SK-N-MC (cell line): ENCODE results near the gene ZBTB18.
"Not testable (repeated sequence)": the region's sequence is repeated elsewhere in the genome, so short reads cannot be mapped to it uniquely, and the experiment has no call there.

ENCODE experiments used
- DNase-seq: peaks from one replicate; pipeline ENCODE4 v3.0.0-alpha.2; 2011; ENCODE audit warnings: low read depth, low spot score
- H3K27ac ChIP-seq: fragments of 200-600 bp; sonication (generic); 2 replicates; pipeline ENCODE4 v1.5.1; 2016; ENCODE audit warnings: mixed run types
- H3K36me3 ChIP-seq: fragments of 200-600 bp; sonication (generic); 2 replicates; pipeline ENCODE4 v1.6.1; 2017; ENCODE audit warnings: antibody characterized with exemption, low read length, mixed read lengths; ENCODE audit not compliant: insufficient read depth
- H3K4me3 ChIP-seq: fragments of 200-600 bp; sonication (generic); 2 replicates; pipeline ENCODE4 v1.5.1; 2016
- H3K9ac ChIP-seq: fragments of 200-600 bp; sonication (generic); 2 replicates; pipeline ENCODE4 v1.8.0; 2017; ENCODE audit warnings: mixed run types, mixed read lengths; ENCODE audit not compliant: insufficient read length
- H3K9me3 ChIP-seq: fragments of 200-600 bp; sonication (generic); 2 replicates; pipeline ENCODE4 v1.6.1; 2017; ENCODE audit warnings: low read depth, mild to moderate bottlenecking, antibody characterized with exemption, low read length, moderate library complexity, mixed read lengths
- EZH2 ChIP-seq: fragments of 200-600 bp; sonication (generic); IDR thresholded peaks from one replicate; pipeline ENCODE4 v1.6.1; 2017; ENCODE audit warnings: antibody characterized with exemption
- FOXP2 ChIP-seq: optimal IDR thresholded peaks from 2 replicates; pipeline ENCODE3; 2011; ENCODE audit warnings: mild to moderate bottlenecking, moderate library complexity; ENCODE audit not compliant: insufficient read depth; ENCODE audit errors: extremely low read length, control extremely low read depth
- POLR2AphosphoS5 ChIP-seq: IDR thresholded peaks from 2 replicates; pipeline ENCODE4 v1.6.1; 2012; ENCODE audit warnings: mild to moderate bottlenecking, low read depth, low read length, borderline replicate concordance

Gene ZBTB18

GRCh38 chr1:244028701-244029100 is 22.4 kb upstream of the ZBTB18 start:
- no peak overlapping the region for H3K9ac ChIP-seq
- no peaks in the 10 kb centered on the region for H3K9me3 ChIP-seq
- TF ChIP-seq EZH2 (no peak), FOXP2 (no peak), POLR2AphosphoS5 (no peak)
- no peaks in the 10 kb centered on the region for H3K36me3 ChIP-seq
- no peak overlapping the region for H3K4me3 ChIP-seq
- no peak overlapping the region for H3K27ac ChIP-seq
- DNase-seq, result no peak

GRCh38 chr1:244029124-244029523 is 22.0 kb upstream of the ZBTB18 start:
- Histone ChIP-seq H3K4me3 (no peak overlapping the region), H3K36me3 (no peaks in the 10 kb centered on the region), H3K27ac (no peak overlapping the region), H3K9ac (no peak overlapping the region), H3K9me3 (no peaks in the 10 kb centered on the region)
- DNase-seq, result no peak
- no peak for TF ChIP-seq POLR2AphosphoS5
- no peak for TF ChIP-seq EZH2
- no peak for TF ChIP-seq FOXP2

GRCh38 chr1:244030481-244031040 is 20.5 kb upstream of the ZBTB18 start:
- DNase-seq, result no peak
- no peak overlapping the region for H3K27ac ChIP-seq
- H3K9me3 ChIP-seq, result no peaks in the 10 kb centered on the region
- H3K4me3 ChIP-seq, result no peak overlapping the region
- H3K36me3 ChIP-seq, result no peaks in the 10 kb centered on the region
- no peak overlapping the region for H3K9ac ChIP-seq
- TF ChIP-seq FOXP2 (no peak), EZH2 (no peak), POLR2AphosphoS5 (no peak)

GRCh38 chr1:244035358-244035757 is 15.7 kb upstream of the ZBTB18 start:
- TF ChIP-seq FOXP2, result no peak
- TF ChIP-seq POLR2AphosphoS5, result no peak
- TF ChIP-seq EZH2, result no peak
- no peak for DNase-seq
- no peaks in the 10 kb centered on the region for H3K36me3 ChIP-seq
- H3K4me3 ChIP-seq, result no peak overlapping the region
- H3K27ac ChIP-seq, result no peak overlapping the region
- no peaks in the 10 kb centered on the region for H3K9me3 ChIP-seq
- H3K9ac ChIP-seq, result no peak overlapping the region

- Histone ChIP-seq H3K9me3 (no peaks in the 10 kb centered on the region), H3K27ac (no peak overlapping the region)
These were observed 13.8 kb upstream of the ZBTB18 start for GRCh38 chr1:244037252-244037651.

GRCh38 chr1:244041466-244042120 is 9.5 kb upstream of the ZBTB18 start:
- no peak for DNase-seq
- H3K27ac ChIP-seq, result no peak overlapping the region

More at GRCh38 chr1:244037252-244037651, 13.8 kb upstream of the ZBTB18 start:
- H3K4me3 ChIP-seq, result no peak overlapping the region
- no peaks in the 10 kb centered on the region for H3K36me3 ChIP-seq
- H3K9ac ChIP-seq, result no peak overlapping the region
- DNase-seq, result no peak
- TF ChIP-seq EZH2 (no peak), POLR2AphosphoS5 (no peak), FOXP2 (no peak)

GRCh38 chr1:244042293-244042692 is 8.8 kb upstream of the ZBTB18 start:
- H3K9me3 ChIP-seq, result no peaks in the 10 kb centered on the region
- TF ChIP-seq EZH2 (no peak), FOXP2 (no peak), POLR2AphosphoS5 (no peak)
- no peak overlapping the region for H3K9ac ChIP-seq
- H3K36me3 ChIP-seq, result no peaks in the 10 kb centered on the region
- DNase-seq, result no peak
- H3K4me3 ChIP-seq, result no peak overlapping the region
- no peak overlapping the region for H3K27ac ChIP-seq

More at GRCh38 chr1:244041466-244042120, 9.5 kb upstream of the ZBTB18 start:
- no peaks in the 10 kb centered on the region for H3K36me3 ChIP-seq
- no peak overlapping the region for H3K4me3 ChIP-seq
- no peaks in the 10 kb centered on the region for H3K9me3 ChIP-seq
- no peak overlapping the region for H3K9ac ChIP-seq
- no peak for TF ChIP-seq FOXP2
- no peak for TF ChIP-seq POLR2AphosphoS5
- TF ChIP-seq EZH2, result no peak

- DNase-seq, result no peak
- Histone ChIP-seq H3K9ac (no peak overlapping the region), H3K4me3 (no peak overlapping the region), H3K9me3 (no peaks in the 10 kb centered on the region), H3K27ac (no peak overlapping the region), H3K36me3 (no peaks in the 10 kb centered on the region)
- TF ChIP-seq POLR2AphosphoS5 (no peak), FOXP2 (no peak), EZH2 (no peak)
These were observed 6.7 kb upstream of the ZBTB18 start for GRCh38 chr1:244044423-244044822.

GRCh38 chr1:244046254-244046653 is 4.8 kb upstream of the ZBTB18 start:
- H3K27ac ChIP-seq, H3K9ac ChIP-seq, H3K4me3 ChIP-seq, H3K9me3 ChIP-seq, H3K36me3 ChIP-seq, DNase-seq: not testable (repeated sequence)
